ENCODE data around the gene WASHC2A.
"Not testable (repeated sequence)": the region's sequence is repeated elsewhere in the genome, so short reads cannot be mapped to it uniquely, and the experiment has no call there.

The WASHC2A gene

GRCh38 chr10:50091304-50091703 lies 23.6 kb downstream of the WASHC2A start:
- H3K9ac ChIP-seq (ENCODE audit: low read length); H3K36me3 ChIP-seq (ENCODE audit: insufficient read depth, low read length); H3K4me1 ChIP-seq (ENCODE audit: insufficient read depth, low read length): not testable (repeated sequence)

GRCh38 chr10:50092928-50093327 lies 25.2 kb downstream of the WASHC2A start:
- not testable (repeated sequence) for H3K36me3 ChIP-seq (ENCODE audit: insufficient read depth, low read length); H3K4me3 ChIP-seq (ENCODE audit: low read depth in 1 of 2, low read length in 2 of 2); H3K27me3 ChIP-seq (ENCODE audit: control insufficient read depth in 1 of 2, insufficient read depth in 2 of 2, low read length in 2 of 2); H3K9ac ChIP-seq (ENCODE audit: low read length); H3K4me1 ChIP-seq (ENCODE audit: insufficient read depth, low read length); H3K9me3 ChIP-seq (ENCODE audit: low read length); H3K27ac ChIP-seq (ENCODE audit: low read depth, low read length)

More at GRCh38 chr10:50091304-50091703, 23.6 kb downstream of the WASHC2A start:
- H3K27me3 ChIP-seq (ENCODE audit: control insufficient read depth in 1 of 2, insufficient read depth in 2 of 2, low read length in 2 of 2); H3K4me3 ChIP-seq (ENCODE audit: low read depth in 1 of 2, low read length in 2 of 2); H3K9me3 ChIP-seq (ENCODE audit: low read length); H3K27ac ChIP-seq (ENCODE audit: low read depth, low read length): not testable (repeated sequence)

- not testable (repeated sequence) for H3K4me3 ChIP-seq (ENCODE audit: low read depth in 1 of 2, low read length in 2 of 2); H3K27me3 ChIP-seq (ENCODE audit: control insufficient read depth in 1 of 2, insufficient read depth in 2 of 2, low read length in 2 of 2); H3K9me3 ChIP-seq (ENCODE audit: low read length); H3K4me1 ChIP-seq (ENCODE audit: insufficient read depth, low read length); H3K36me3 ChIP-seq (ENCODE audit: insufficient read depth, low read length); H3K9ac ChIP-seq (ENCODE audit: low read length); H3K27ac ChIP-seq (ENCODE audit: low read depth, low read length)
These were observed 26.9 kb downstream of the WASHC2A start for GRCh38 chr10:50094630-50095029.

GRCh38 chr10:50095402-50095801 lies 27.6 kb downstream of the WASHC2A start:
- not testable (repeated sequence) for H3K4me1 ChIP-seq (ENCODE audit: insufficient read depth, low read length); H3K36me3 ChIP-seq (ENCODE audit: insufficient read depth, low read length); H3K4me3 ChIP-seq (ENCODE audit: low read depth in 1 of 2, low read length in 2 of 2); H3K27ac ChIP-seq (ENCODE audit: low read depth, low read length); H3K9me3 ChIP-seq (ENCODE audit: low read length); H3K9ac ChIP-seq (ENCODE audit: low read length); H3K27me3 ChIP-seq (ENCODE audit: control insufficient read depth in 1 of 2, insufficient read depth in 2 of 2, low read length in 2 of 2)

GRCh38 chr10:50096722-50097121 lies 29.0 kb downstream of the WASHC2A start:
- H3K9ac ChIP-seq (ENCODE audit: low read length); H3K9me3 ChIP-seq (ENCODE audit: low read length); H3K27ac ChIP-seq (ENCODE audit: low read depth, low read length); H3K4me1 ChIP-seq (ENCODE audit: insufficient read depth, low read length); H3K4me3 ChIP-seq (ENCODE audit: low read depth in 1 of 2, low read length in 2 of 2); H3K27me3 ChIP-seq (ENCODE audit: control insufficient read depth in 1 of 2, insufficient read depth in 2 of 2, low read length in 2 of 2); H3K36me3 ChIP-seq (ENCODE audit: insufficient read depth, low read length): not testable (repeated sequence)

- H3K4me1 ChIP-seq (ENCODE audit: insufficient read depth, low read length); H3K4me3 ChIP-seq (ENCODE audit: low read depth in 1 of 2, low read length in 2 of 2); H3K27ac ChIP-seq (ENCODE audit: low read depth, low read length); H3K27me3 ChIP-seq (ENCODE audit: control insufficient read depth in 1 of 2, insufficient read depth in 2 of 2, low read length in 2 of 2); H3K9me3 ChIP-seq (ENCODE audit: low read length); H3K36me3 ChIP-seq (ENCODE audit: insufficient read depth, low read length); H3K9ac ChIP-seq (ENCODE audit: low read length): not testable (repeated sequence)
These were observed 30.9 kb downstream of the WASHC2A start for GRCh38 chr10:50098645-50099044.

- not testable (repeated sequence) for H3K9me3 ChIP-seq (ENCODE audit: low read length); H3K27me3 ChIP-seq (ENCODE audit: control insufficient read depth in 1 of 2, insufficient read depth in 2 of 2, low read length in 2 of 2); H3K4me1 ChIP-seq (ENCODE audit: insufficient read depth, low read length); H3K9ac ChIP-seq (ENCODE audit: low read length); H3K4me3 ChIP-seq (ENCODE audit: low read depth in 1 of 2, low read length in 2 of 2); H3K36me3 ChIP-seq (ENCODE audit: insufficient read depth, low read length); H3K27ac ChIP-seq (ENCODE audit: low read depth, low read length)
These were observed 33.4 kb downstream of the WASHC2A start for GRCh38 chr10:50101139-50101582.

- not testable (repeated sequence) for H3K36me3 ChIP-seq (ENCODE audit: insufficient read depth, low read length); H3K9ac ChIP-seq (ENCODE audit: low read length); H3K27me3 ChIP-seq (ENCODE audit: control insufficient read depth in 1 of 2, insufficient read depth in 2 of 2, low read length in 2 of 2); H3K9me3 ChIP-seq (ENCODE audit: low read length); H3K27ac ChIP-seq (ENCODE audit: low read depth, low read length); H3K4me3 ChIP-seq (ENCODE audit: low read depth in 1 of 2, low read length in 2 of 2); H3K4me1 ChIP-seq (ENCODE audit: insufficient read depth, low read length)
These were observed 34.0 kb downstream of the WASHC2A start for GRCh38 chr10:50101747-50102146.

- H3K9ac ChIP-seq (ENCODE audit: low read length); H3K27me3 ChIP-seq (ENCODE audit: control insufficient read depth in 1 of 2, insufficient read depth in 2 of 2, low read length in 2 of 2); H3K9me3 ChIP-seq (ENCODE audit: low read length); H3K27ac ChIP-seq (ENCODE audit: low read depth, low read length); H3K36me3 ChIP-seq (ENCODE audit: insufficient read depth, low read length); H3K4me3 ChIP-seq (ENCODE audit: low read depth in 1 of 2, low read length in 2 of 2); H3K4me1 ChIP-seq (ENCODE audit: insufficient read depth, low read length): not testable (repeated sequence)
These were observed 34.5 kb downstream of the WASHC2A start for GRCh38 chr10:50102267-50102666.

GRCh38 chr10:50108999-50109698 lies 41.4 kb downstream of the WASHC2A start:
- H3K9me3 ChIP-seq (ENCODE audit: low read length); H3K4me3 ChIP-seq (ENCODE audit: low read depth in 1 of 2, low read length in 2 of 2); H3K4me1 ChIP-seq (ENCODE audit: insufficient read depth, low read length); H3K27ac ChIP-seq (ENCODE audit: low read depth, low read length); H3K27me3 ChIP-seq (ENCODE audit: control insufficient read depth in 1 of 2, insufficient read depth in 2 of 2, low read length in 2 of 2); H3K9ac ChIP-seq (ENCODE audit: low read length); H3K36me3 ChIP-seq (ENCODE audit: insufficient read depth, low read length): not testable (repeated sequence)

- H3K4me3 ChIP-seq (ENCODE audit: low read depth in 1 of 2, low read length in 2 of 2); H3K4me1 ChIP-seq (ENCODE audit: insufficient read depth, low read length); H3K9ac ChIP-seq (ENCODE audit: low read length); H3K27ac ChIP-seq (ENCODE audit: low read depth, low read length); H3K27me3 ChIP-seq (ENCODE audit: control insufficient read depth in 1 of 2, insufficient read depth in 2 of 2, low read length in 2 of 2); H3K36me3 ChIP-seq (ENCODE audit: insufficient read depth, low read length); H3K9me3 ChIP-seq (ENCODE audit: low read length): not testable (repeated sequence)
These were observed 44.8 kb downstream of the WASHC2A start for GRCh38 chr10:50112419-50113112.

- not testable (repeated sequence) for H3K4me1 ChIP-seq (ENCODE audit: insufficient read depth, low read length); H3K27me3 ChIP-seq (ENCODE audit: control insufficient read depth in 1 of 2, insufficient read depth in 2 of 2, low read length in 2 of 2); H3K4me3 ChIP-seq (ENCODE audit: low read depth in 1 of 2, low read length in 2 of 2); H3K9me3 ChIP-seq (ENCODE audit: low read length); H3K36me3 ChIP-seq (ENCODE audit: insufficient read depth, low read length); H3K9ac ChIP-seq (ENCODE audit: low read length); H3K27ac ChIP-seq (ENCODE audit: low read depth, low read length)
These were observed 59.0 kb downstream of the WASHC2A start for GRCh38 chr10:50126765-50127164.

Measured in muscle layer of colon (tissue), 2 donors.